Epithelial cell of esophagus (primary cell): ENCODE results near the gene NSDHL.

Experiments
- DNase-seq: peaks from one replicate; pipeline ENCODE4 v3.0.0; 2010; ENCODE audit warnings: low read depth
- H3K4me3 ChIP-seq: 2 replicates; pipeline ENCODE4 v1.5.1; 2011; ENCODE audit warnings: mild to moderate bottlenecking, low read length, control low read depth
- TF ChIP-seq, protein P1 (sequence below): IDR thresholded peaks from 2 replicates; pipeline ENCODE4 v1.5.1; 2011; ENCODE audit warnings: low read depth, mild to moderate bottlenecking, low read length, control low read depth, inconsistent platforms; ENCODE audit not compliant: insufficient read depth; ENCODE audit errors: missing control alignments

Gene NSDHL

DNA sequence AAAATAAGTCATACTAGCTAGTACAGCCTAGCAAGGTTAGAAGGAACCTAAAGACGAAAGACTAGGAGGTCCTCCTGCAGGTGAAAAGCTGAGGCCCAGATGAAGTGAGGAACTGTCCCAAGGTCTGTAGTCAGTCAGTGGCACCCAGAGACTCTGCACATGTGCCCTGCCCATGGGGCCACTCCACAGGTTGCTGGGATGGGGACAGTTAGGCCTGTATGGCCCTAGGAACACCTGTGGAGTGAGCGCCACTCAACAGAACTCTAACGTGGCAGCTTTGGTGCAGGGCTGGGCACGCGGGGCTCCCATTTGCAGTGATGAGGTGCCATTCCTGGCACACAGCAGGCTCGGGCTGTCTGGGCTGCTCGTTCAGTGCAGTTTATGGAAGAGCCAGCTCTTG, 81.8 kb downstream of the NSDHL start:
- DNase-seq, result no peak
- H3K4me3 ChIP-seq, result no peak overlapping the region
- TF ChIP-seq, protein P1, sequence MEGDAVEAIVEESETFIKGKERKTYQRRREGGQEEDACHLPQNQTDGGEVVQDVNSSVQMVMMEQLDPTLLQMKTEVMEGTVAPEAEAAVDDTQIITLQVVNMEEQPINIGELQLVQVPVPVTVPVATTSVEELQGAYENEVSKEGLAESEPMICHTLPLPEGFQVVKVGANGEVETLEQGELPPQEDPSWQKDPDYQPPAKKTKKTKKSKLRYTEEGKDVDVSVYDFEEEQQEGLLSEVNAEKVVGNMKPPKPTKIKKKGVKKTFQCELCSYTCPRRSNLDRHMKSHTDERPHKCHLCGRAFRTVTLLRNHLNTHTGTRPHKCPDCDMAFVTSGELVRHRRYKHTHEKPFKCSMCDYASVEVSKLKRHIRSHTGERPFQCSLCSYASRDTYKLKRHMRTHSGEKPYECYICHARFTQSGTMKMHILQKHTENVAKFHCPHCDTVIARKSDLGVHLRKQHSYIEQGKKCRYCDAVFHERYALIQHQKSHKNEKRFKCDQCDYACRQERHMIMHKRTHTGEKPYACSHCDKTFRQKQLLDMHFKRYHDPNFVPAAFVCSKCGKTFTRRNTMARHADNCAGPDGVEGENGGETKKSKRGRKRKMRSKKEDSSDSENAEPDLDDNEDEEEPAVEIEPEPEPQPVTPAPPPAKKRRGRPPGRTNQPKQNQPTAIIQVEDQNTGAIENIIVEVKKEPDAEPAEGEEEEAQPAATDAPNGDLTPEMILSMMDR, result no peak

DNA sequence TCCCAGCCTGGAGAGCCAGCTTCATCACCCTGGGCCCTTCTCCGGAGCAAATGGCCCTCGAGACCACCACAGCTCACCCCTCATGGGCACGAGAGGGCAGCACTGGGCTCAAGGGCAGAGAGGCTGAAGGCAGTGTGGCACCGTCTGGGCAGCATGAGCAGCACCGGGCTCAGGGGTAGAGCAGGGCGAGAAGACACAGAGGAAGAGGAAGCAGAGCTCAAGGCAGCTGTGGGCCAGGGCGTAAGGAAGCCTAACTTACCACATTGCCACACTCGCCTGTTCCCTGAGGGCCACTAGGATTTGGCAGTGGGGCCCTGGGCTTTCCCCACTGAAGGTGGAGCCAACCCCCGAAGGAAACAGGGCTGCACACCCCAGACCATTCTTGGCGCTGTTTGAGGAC, 82.5 kb downstream of the NSDHL start:
- no peak for DNase-seq
- no peak overlapping the region for H3K4me3 ChIP-seq
- TF ChIP-seq, protein P1, result no peak

DNA sequence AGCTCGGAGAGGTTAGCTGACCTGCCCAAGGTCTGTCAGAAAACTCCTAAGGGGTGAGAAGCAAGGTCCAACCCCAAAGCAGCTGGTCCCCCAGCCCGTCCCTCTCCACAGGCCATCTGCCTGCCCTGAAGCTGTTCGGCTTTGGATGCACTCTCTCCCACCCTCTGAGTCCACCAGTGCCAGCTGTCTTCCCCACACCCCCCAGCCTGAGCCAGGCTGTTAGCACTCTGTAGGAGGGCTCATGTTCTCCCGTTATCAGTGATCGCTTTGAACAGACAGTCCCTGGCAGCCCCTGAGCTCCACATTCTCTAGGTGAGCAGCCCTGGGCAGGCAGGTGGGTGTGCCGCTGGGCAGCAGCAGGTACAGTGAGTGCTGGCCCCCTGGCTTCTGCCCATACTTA, 83.0 kb downstream of the NSDHL start:
- no peak overlapping the region for H3K4me3 ChIP-seq
- DNase-seq, result no peak
- TF ChIP-seq, protein P1, result no peak

DNA sequence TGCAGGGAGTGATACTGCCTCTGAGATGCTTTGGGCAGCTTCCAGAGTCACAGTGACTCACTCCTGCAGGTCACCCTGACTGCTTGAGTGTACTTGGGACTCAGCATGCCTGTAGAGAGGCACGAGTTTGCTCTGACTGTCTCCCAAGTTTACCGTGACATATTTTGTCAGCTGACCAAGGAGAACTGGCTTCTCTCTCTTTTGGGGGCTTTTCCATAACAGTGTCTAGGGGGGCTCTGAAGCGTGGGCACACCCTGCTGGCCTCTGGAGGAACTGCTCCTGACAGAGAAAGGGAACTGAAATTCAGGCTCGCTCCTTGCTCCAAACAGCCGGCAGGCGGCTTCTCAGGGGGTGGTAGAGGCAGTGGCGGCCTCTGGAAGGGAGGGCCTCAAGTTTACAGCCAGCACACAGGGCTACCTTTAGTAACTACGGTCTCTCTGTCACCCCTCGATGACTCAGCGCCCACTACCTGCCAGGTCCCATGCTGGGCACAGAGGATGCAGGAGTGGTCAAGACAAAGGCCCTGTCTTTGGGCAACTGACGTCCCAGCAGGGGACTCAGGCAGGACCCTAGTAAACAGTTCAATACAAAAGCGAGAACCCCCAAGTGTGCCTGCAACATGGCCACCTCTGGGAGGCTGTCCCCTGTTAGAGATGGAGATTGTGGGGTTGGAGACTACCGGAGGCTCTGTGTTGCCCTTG, 84.8 kb downstream of the NSDHL start:
- H3K4me3 ChIP-seq, result no peak overlapping the region
- TF ChIP-seq, protein P1, result peak; percentile 45
- peak; percentile 40 for DNase-seq

DNA sequence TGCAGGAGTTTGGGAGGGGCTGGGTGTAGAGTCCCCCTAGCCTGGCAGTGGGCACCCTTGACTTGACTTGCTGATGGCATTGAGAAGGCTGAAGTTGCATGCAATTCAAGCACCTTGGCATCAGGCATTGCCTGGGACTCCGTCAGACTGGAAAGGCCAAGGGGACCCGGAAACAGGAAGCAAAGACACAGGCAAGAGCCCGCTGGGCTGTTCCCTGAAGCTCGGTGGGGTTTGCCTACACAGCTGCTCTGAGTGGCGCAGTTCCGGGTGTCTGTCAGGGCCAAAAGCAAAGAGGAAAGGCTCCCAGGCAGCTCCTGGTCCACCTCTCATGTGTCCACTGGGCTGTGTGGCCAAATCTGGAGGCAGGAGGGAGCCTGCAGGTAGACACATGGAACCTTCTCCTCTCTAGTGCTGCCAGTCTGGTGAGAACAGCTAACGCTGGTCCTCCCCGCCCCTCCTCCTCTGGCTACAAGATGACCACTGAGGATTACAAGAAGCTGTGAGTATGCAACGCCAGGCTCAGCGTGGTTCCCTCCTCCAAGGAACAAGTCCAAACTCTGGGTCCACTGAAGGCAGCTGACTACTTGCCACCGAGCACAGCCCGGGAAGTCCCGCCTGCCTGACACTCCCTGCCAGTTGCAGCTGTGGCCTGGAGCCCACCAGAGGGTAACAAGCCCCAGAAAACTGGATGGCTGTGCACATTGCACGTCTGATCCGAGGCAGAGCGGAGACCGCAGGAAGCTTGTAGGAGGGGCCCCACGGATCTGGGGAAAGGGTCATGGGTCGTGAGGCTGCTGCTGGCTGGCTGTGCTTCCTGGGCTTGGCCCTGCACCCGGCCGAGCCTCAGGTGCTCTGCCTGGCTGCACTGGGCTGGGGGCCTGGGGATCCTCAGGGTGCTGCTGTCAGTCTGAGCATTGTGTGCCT, 87.1 kb downstream of the NSDHL start:
- TF ChIP-seq, protein P1, result no peak
- no peak for DNase-seq
- H3K4me3 ChIP-seq, result no peak overlapping the region

DNA sequence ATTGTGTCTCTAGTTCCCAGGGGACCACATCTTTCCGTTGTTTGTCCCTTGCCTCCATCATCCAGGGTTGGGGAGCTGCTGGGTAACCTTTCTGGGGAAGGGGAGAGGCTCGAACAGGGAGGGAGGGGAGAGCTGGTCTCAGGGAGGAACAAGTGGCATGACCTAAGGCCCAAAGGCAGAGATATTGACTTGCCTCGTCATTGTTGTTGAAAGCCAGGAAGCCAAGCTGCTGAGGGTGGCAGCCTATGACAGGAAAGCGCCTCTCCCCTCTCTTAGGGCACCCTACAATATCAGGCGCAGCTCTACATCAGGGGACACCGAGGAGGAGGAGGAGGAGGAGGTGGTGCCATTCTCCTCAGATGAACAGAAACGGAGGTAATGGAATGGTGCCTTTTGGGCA, 87.8 kb downstream of the NSDHL start:
- TF ChIP-seq, protein P1, result no peak
- DNase-seq, result no peak
- no peak overlapping the region for H3K4me3 ChIP-seq
